Mesenchymal stem cell (in vitro differentiated cells and primary cell): ENCODE results near the gene PPP6R3.

Experiments
- DNase-seq: peaks from one replicate; pipeline ENCODE4 v3.0.0-alpha.2; 2013
- H2AFZ ChIP-seq: one replicate; pipeline ENCODE4 v1.6.1; 2013; ENCODE audit warnings: low read depth, mild to moderate bottlenecking, control low read depth, inconsistent platforms, low read length, moderate library complexity
- H2AK5ac ChIP-seq: 2 replicates; pipeline ENCODE4 v1.6.1; 2013; ENCODE audit warnings: low read length, moderate library complexity, mild to moderate bottlenecking, inconsistent platforms; ENCODE audit not compliant: severe bottlenecking
- H2BK120ac ChIP-seq: one replicate; pipeline ENCODE4 v1.6.1; 2013; ENCODE audit warnings: low read depth, mild to moderate bottlenecking, inconsistent platforms, low read length, moderate library complexity
- H2BK12ac ChIP-seq, 2 experiments: one replicate each; pipeline ENCODE4 v1.6.1; 2013; ENCODE audit warnings: inconsistent platforms in 2 of 2, low read length in 2 of 2, mild to moderate bottlenecking in 2 of 2, moderate library complexity in 2 of 2, control low read depth in 1 of 2
- H2BK15ac ChIP-seq: one replicate; pipeline ENCODE4 v1.6.1; 2013; ENCODE audit warnings: mild to moderate bottlenecking, low read depth, inconsistent platforms; ENCODE audit not compliant: poor library complexity, severe bottlenecking
- H2BK5ac ChIP-seq: 2 replicates; pipeline ENCODE4 v1.6.1; 2013; ENCODE audit warnings: low read depth, mild to moderate bottlenecking, low read length, control low read depth, inconsistent platforms; ENCODE audit not compliant: poor library complexity, severe bottlenecking
- H3K14ac ChIP-seq, 2 experiments: one replicate each; pipeline ENCODE4 v1.6.1; 2013; ENCODE audit warnings: inconsistent platforms in 2 of 2, low read length in 2 of 2, control low read depth in 1 of 2, mild to moderate bottlenecking in 1 of 2, moderate library complexity in 1 of 2
- H3K18ac ChIP-seq, 2 experiments: one replicate each; pipeline ENCODE4 v1.6.1; 2013; ENCODE audit warnings: inconsistent platforms in 2 of 2, low read length in 2 of 2, control low read depth in 1 of 2, low read depth in 1 of 2, mild to moderate bottlenecking in 1 of 2
- H3K23ac ChIP-seq, 2 experiments: one replicate each; pipeline ENCODE4 v1.6.1; 2013; ENCODE audit warnings: inconsistent platforms in 2 of 2, low read length in 2 of 2, mild to moderate bottlenecking in 2 of 2, moderate library complexity in 2 of 2, control low read depth in 1 of 2
- H3K27ac ChIP-seq: 2 replicates; pipeline ENCODE4 v1.5.1; 2013; ENCODE audit warnings: mild to moderate bottlenecking, moderate library complexity, low read length, control low read depth, inconsistent platforms; ENCODE audit not compliant: poor library complexity, severe bottlenecking
- H3K27me3 ChIP-seq, 2 experiments: 2 replicates each; pipeline versions ENCODE4 v1.6.1 to v1.7.0; 2013; ENCODE audit warnings: low read length in 2 of 2, mild to moderate bottlenecking in 2 of 2, moderate library complexity in 2 of 2, control low read depth in 1 of 2, inconsistent platforms in 1 of 2; ENCODE audit not compliant: control insufficient read depth in 1 of 2, insufficient read depth in 1 of 2
- H3K36me3 ChIP-seq, 2 experiments: 2 replicates each; pipeline versions ENCODE4 v1.6.1 to v1.7.0; 2013; ENCODE audit warnings: low read length in 2 of 2, control low read depth in 1 of 2, inconsistent platforms in 1 of 2, low read depth in 1 of 2, mild to moderate bottlenecking in 1 of 2; ENCODE audit not compliant: insufficient read depth in 2 of 2, control insufficient read depth in 1 of 2
- H3K4ac ChIP-seq, 2 experiments: one replicate each; pipeline ENCODE4 v1.6.1; 2013; ENCODE audit warnings: inconsistent platforms in 2 of 2, low read length in 2 of 2, mild to moderate bottlenecking in 2 of 2, moderate library complexity in 2 of 2, control low read depth in 1 of 2, low read depth in 1 of 2
- H3K4me1 ChIP-seq: 2 replicates; pipeline ENCODE4 v1.6.1; 2013; ENCODE audit warnings: low read depth, low read length, control low read depth; ENCODE audit not compliant: control insufficient read depth, insufficient read depth
- H3K4me2 ChIP-seq: 2 replicates; pipeline ENCODE4 v1.6.1; 2013; ENCODE audit warnings: low read length, mild to moderate bottlenecking, inconsistent platforms; ENCODE audit not compliant: poor library complexity, severe bottlenecking
- H3K4me3 ChIP-seq, 2 experiments: 2 replicates each; pipeline versions ENCODE4 v1.5.1 to v1.7.0; 2013; ENCODE audit warnings: low read length in 2 of 2, mild to moderate bottlenecking in 2 of 2, control low read depth in 1 of 2, low read depth in 1 of 2; ENCODE audit not compliant: insufficient read depth in 1 of 2
- H3K79me1 ChIP-seq: replicated peaks from 2 replicates; pipeline ENCODE4 v1.6.1; 2013; ENCODE audit warnings: mild to moderate bottlenecking, control low read depth, low read length, inconsistent platforms; ENCODE audit not compliant: poor library complexity, severe bottlenecking
- H3K9ac ChIP-seq: 2 replicates; pipeline ENCODE4 v1.7.0; 2013; ENCODE audit warnings: mild to moderate bottlenecking, low read length, moderate library complexity
- H3K9me3 ChIP-seq: 2 replicates; pipeline ENCODE4 v1.7.0; 2013; ENCODE audit warnings: mild to moderate bottlenecking, low read length; ENCODE audit not compliant: control insufficient read depth
- H4K8ac ChIP-seq: one replicate; pipeline ENCODE4 v1.6.1; 2013; ENCODE audit warnings: inconsistent platforms, mild to moderate bottlenecking, low read length, moderate library complexity
- H4K91ac ChIP-seq: one replicate; pipeline ENCODE4 v1.6.1; 2013; ENCODE audit warnings: mild to moderate bottlenecking, low read length, inconsistent platforms
- WGBS: methylation state at CpG from one replicate; pipeline ENCODE4 v1.1.7; 2013; ENCODE audit warnings: mixed read lengths; 5-methylcytosine and 5-hydroxymethylcytosine counted together

The PPP6R3 gene

DNA sequence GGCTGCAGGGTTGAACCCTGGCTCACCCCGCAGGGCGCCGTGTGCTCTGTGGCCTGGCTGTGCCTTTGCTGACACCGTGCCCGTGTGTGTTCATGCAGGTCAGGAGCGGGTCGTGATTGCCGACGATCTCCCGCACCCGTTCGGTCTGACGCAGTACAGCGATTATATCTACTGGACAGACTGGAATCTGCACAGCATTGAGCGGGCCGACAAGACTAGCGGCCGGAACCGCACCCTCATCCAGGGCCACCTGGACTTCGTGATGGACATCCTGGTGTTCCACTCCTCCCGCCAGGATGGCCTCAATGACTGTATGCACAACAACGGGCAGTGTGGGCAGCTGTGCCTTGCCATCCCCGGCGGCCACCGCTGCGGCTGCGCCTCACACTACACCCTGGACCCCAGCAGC is 47.0 kb upstream of the PPP6R3 start:
- Histone ChIP-seq H3K79me1 (peaks cover 15% of the 10 kb centered on the region), H4K8ac (no peak overlapping the region), H2AFZ (no peak overlapping the region), H3K4me1 (peaks cover 7% of the 10 kb centered on the region), H2BK12ac (no peak overlapping the region), H3K4me3 (no peak overlapping the region), H3K36me3 (peaks cover 56 to 72% of the 10 kb centered on the region in 2 experiments), H3K18ac (no peak overlapping the region), H3K4ac (no peak overlapping the region), H2BK15ac (no peak overlapping the region), H3K27me3 (no peaks in the 10 kb centered on the region), H2AK5ac (no peak overlapping the region), H3K27ac (no peak overlapping the region), H3K9ac (no peak overlapping the region), H3K23ac (no peak overlapping the region), H3K4me2 (no peak overlapping the region), H3K14ac (no peak overlapping the region), H2BK120ac (no peak overlapping the region), H4K91ac (peak overlapping the region; percentile 2), H2BK5ac (no peak overlapping the region), H3K9me3 (no peaks in the 10 kb centered on the region)
- WGBS = 97% methylated on average over 27 of the region's 27 CpGs
- no peak for DNase-seq

DNA sequence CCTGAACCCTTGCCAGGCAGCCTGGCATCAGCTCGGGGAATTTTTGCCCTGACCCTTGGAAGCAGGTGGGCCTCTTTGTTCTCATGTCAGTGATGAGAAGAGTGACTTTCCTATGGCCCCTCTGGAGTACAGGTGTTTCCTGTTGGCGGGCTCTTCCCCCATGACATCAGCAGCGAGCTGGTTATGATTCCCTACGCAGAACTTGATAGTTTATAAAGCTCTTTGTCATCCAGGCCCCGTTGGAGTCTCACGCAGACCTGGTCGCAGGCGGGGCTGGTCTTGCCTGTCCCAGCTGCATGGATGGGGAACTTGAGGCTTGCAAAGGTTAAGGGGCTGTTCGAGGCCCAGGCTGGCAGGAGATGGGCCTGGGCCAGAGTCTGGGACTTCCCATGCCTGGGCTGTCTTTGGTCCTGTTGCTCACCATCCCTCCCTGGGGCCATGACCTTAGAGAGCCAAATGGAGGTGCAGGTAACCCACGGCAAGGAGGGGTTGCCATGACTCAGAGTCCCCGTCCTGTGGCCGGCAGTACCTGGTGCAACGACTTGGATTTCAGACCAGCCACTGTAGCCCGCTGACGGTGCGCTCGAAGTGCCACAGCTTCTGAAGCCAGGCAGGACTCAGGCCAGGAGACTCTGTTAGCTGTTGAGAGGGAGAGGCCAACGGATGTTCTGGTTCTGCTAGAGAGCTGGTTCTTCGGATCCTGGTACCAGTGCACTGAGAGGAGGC is 45.9 kb upstream of the PPP6R3 start:
- H3K9me3 ChIP-seq = no peaks in the 10 kb centered on the region
- no peak overlapping the region for H2BK15ac ChIP-seq
- H3K4me3 ChIP-seq = no peak overlapping the region
- no peak overlapping the region for H2BK5ac ChIP-seq
- no peak overlapping the region for H3K23ac ChIP-seq
- H4K91ac ChIP-seq = no peak overlapping the region
- peaks cover 58 to 73% of the 10 kb centered on the region in 2 experiments for H3K36me3 ChIP-seq
- H3K4me2 ChIP-seq = no peak overlapping the region
- H3K79me1 ChIP-seq = peaks cover 15% of the 10 kb centered on the region
- H3K9ac ChIP-seq = no peak overlapping the region
- no peak overlapping the region for H3K14ac ChIP-seq
- peaks cover 7% of the 10 kb centered on the region for H3K4me1 ChIP-seq
- H2BK120ac ChIP-seq = no peak overlapping the region
- no peak overlapping the region for H3K27ac ChIP-seq
- H3K27me3 ChIP-seq = no peaks in the 10 kb centered on the region
- no peak overlapping the region for H2BK12ac ChIP-seq
- H3K18ac ChIP-seq = no peak overlapping the region
- DNase-seq = no peak
- H3K4ac ChIP-seq = no peak overlapping the region
- no peak overlapping the region for H2AFZ ChIP-seq
- no peak overlapping the region for H4K8ac ChIP-seq
- 96% methylated on average over 19 of the region's 19 CpGs for WGBS
- no peak overlapping the region for H2AK5ac ChIP-seq

DNA sequence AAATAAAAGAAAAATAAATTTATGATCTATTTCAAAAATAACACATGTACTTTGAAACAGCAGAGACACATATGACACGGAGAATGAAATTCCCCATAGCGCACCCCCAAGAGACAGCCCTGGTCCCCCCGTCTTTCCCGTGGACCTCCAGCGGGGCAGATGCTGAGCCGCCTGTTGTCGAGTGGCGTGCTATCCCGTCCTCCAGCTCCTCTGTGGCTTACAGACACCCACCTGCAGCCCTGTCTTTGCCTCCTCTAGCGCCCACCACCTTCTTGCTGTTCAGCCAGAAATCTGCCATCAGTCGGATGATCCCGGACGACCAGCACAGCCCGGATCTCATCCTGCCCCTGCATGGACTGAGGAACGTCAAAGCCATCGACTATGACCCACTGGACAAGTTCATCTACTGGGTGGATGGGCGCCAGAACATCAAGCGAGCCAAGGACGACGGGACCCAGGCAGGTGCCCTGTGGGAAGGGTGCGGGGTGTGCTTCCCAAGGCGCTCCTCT is 44.4 kb upstream of the PPP6R3 start:
- H2AK5ac ChIP-seq = no peak overlapping the region
- H2BK15ac ChIP-seq = no peak overlapping the region
- no peak overlapping the region for H3K4me3 ChIP-seq
- H3K9ac ChIP-seq = no peak overlapping the region
- no peaks in the 10 kb centered on the region for H3K9me3 ChIP-seq
- 97% methylated on average over 22 of the region's 22 CpGs for WGBS
- no peak overlapping the region for H3K18ac ChIP-seq
- H3K4me2 ChIP-seq = no peak overlapping the region
- H2BK120ac ChIP-seq = no peak overlapping the region
- no peak overlapping the region for H4K91ac ChIP-seq
- H3K27me3 ChIP-seq = no peaks in the 10 kb centered on the region
- H3K4me1 ChIP-seq = peaks cover 7% of the 10 kb centered on the region
- H3K4ac ChIP-seq = no peak overlapping the region
- H2AFZ ChIP-seq = no peak overlapping the region
- H3K27ac ChIP-seq = no peak overlapping the region
- no peak overlapping the region for H2BK12ac ChIP-seq
- no peak overlapping the region for H2BK5ac ChIP-seq
- peaks cover 18% of the 10 kb centered on the region for H3K79me1 ChIP-seq
- H3K36me3 ChIP-seq = peaks cover 48 to 63% of the 10 kb centered on the region in 2 experiments
- no peak overlapping the region for H3K14ac ChIP-seq
- H4K8ac ChIP-seq = no peak overlapping the region
- no peak overlapping the region for H3K23ac ChIP-seq
- DNase-seq = no peak

DNA sequence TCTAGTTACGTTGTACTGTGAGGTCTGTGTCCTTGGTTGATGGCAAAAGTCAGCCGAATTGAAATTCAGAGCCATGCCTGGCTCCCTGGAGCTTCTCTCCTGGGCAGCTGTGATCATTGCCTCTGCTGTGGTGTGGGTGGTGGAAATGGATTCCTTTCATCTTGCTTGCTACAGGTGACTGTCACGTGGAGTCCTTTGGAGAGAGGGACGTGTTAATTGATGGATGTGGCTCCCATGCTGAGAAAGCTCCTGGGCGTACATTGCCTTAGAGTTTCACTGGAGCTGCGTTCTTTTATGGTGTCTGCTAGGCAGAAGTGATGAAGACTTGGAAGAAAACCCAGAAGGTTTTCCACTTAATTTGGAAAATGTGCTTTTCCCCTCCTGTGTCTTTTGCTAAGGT is 41.9 kb upstream of the PPP6R3 start:
- Histone ChIP-seq H3K4ac (no peak overlapping the region), H3K9me3 (no peaks in the 10 kb centered on the region), H3K4me2 (no peak overlapping the region), H3K27ac (no peak overlapping the region), H2BK5ac (no peak overlapping the region), H2BK120ac (no peak overlapping the region), H3K4me3 (no peak overlapping the region), H3K23ac (no peak overlapping the region), H3K4me1 (no peaks in the 10 kb centered on the region), H3K27me3 (no peaks in the 10 kb centered on the region), H3K14ac (no peak overlapping the region), H3K79me1 (peaks cover 20% of the 10 kb centered on the region), H3K36me3 (peaks cover 36 to 46% of the 10 kb centered on the region in 2 experiments), H2BK12ac (peak overlapping the region in 1 of 2 experiments; percentile 25), H2AFZ (no peak overlapping the region), H4K8ac (no peak overlapping the region), H3K18ac (no peak overlapping the region), H3K9ac (no peak overlapping the region), H4K91ac (no peak overlapping the region), H2AK5ac (no peak overlapping the region), H2BK15ac (no peak overlapping the region)
- no peak for DNase-seq
- 67% methylated on average over 6 of the region's 6 CpGs for WGBS
